ENCODE results near the gene IRGQ. TPM values are rescaled to one million over a fixed set of nuclear protein-coding genes. Genes with fewer than 3 reads are reported as not detected.

IRGQ gene
- total RNA-seq, 1 donor from 2014 or later: 64.6 TPM

DNA sequence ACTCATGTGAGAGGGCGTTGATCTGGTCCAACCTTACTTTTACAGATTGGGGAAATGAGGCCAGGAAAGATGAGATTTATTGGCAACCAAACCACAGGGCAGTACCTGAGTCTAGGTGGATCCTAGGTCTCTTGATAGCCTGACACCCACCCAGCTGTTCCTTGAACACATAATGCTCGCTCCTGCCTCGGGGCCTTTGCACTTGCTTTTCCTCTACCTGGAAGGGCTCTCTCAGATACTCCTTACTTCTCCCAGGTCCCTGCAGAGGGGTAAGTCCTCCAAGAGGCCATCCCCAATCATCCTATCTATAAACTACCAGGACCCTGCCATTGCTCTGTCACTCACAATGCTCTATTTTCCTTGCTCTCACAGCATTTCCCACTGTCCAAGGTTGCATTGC, 55.6 kb downstream of the IRGQ start:
- no peak for DNase-seq (ENCODE audit: low read depth)

DNA sequence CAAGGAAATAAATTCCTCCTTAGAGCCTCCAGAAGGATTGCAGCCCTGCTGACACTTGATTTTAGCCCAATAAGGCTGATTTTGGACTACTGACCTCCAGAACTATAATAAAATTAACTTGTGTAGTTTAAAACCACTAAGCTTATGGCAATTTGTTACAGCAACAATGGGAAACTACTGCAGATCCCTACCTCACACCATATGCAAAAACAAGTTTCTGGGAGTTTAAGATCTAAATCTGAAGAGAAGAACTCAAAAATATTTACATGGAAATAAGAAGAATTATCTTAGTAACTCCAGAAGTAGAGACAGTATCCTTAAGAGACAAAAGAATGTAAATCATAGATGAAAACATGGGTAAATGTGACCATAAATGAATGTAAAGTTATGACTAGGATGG, 57.0 kb downstream of the IRGQ start:
- DNase-seq (ENCODE audit: low read depth): no peak

DNA sequence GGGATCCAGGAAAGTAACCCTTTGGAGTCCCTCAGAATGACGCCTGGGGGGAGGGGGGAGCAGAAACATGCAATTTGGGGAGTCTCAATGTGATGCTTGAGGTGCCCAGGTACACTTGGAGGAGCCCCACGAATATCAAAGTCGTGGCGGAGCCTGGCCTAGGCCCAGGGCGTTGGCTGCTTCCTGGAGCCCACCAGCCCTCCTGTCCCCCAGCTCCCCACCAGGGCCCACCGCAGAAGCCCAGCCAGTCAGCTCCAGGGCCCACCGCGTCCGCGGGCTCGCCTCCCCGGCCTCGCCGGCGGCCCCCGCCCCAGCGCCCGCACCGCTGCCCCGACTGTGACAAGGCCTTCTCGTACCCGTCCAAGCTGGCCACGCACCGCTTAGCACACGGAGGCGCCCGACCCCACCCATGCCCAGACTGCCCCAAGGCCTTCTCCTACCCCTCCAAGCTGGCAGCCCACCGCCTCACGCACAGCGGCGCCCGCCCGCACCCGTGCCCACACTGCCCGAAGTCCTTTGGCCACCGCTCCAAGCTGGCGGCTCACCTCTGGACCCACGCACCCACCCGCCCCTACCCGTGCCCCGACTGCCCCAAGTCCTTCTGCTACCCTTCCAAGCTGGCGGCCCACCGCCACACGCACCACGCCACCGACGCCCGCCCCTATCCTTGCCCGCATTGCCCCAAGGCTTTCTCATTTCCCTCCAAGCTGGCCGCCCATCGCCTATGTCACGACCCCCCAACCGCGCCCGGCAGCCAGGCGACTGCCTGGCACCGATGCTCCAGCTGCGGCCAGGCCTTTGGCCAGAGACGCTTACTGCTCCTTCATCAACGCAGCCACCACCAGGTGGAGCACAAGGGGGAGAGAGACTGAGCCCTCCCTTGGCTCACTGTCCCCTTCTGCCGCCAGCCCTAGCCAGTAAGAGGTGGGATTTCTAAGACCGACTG, 60.8 kb downstream of the IRGQ start:
- DNase-seq (ENCODE audit: low read depth): peak; percentile 26

Other genes with a start within 250 kb of the IRGQ start
- gene CD177, start 242.4 kb downstream of the IRGQ start, total RNA-seq: 1.7 and 2.5 TPM in 2 replicates
- not detected in 2 replicates for gene TEX101, start 181.2 kb downstream of the IRGQ start, total RNA-seq
- 0.20 TPM in 1 of 2 replicates, not detected in the other for gene LYPD3, start 130.5 kb downstream of the IRGQ start, total RNA-seq
- gene PHLDB3, start 91.4 kb downstream of the IRGQ start, total RNA-seq: 9.6 and 12.3 TPM in 2 replicates
- 144 and 213 TPM in 2 replicates for gene ETHE1, start 68.9 kb downstream of the IRGQ start, total RNA-seq
- gene ZNF575, start 62.9 kb downstream of the IRGQ start, total RNA-seq: 0.25 TPM in 1 of 2 replicates, not detected in the other
- gene XRCC1, start 20.6 kb downstream of the IRGQ start, total RNA-seq: 15.6 and 16.7 TPM in 2 replicates
- gene PINLYP, start 20.3 kb downstream of the IRGQ start, total RNA-seq: 0.52 and 2.2 TPM in 2 replicates
- gene ZNF576, start 461 bp upstream of the IRGQ start, total RNA-seq: 10.1 and 12.3 TPM in 2 replicates
- 0.05 TPM in 1 of 2 replicates, not detected in the other for gene SRRM5, start 16.0 kb upstream of the IRGQ start, total RNA-seq
- gene ZNF428, start 23.5 kb upstream of the IRGQ start, total RNA-seq: 30.1 and 34.6 TPM in 2 replicates
- gene CADM4, start 43.7 kb upstream of the IRGQ start, total RNA-seq: 6.6 and 36.4 TPM in 2 replicates
- 21.0 and 180 TPM in 2 replicates for gene PLAUR, start 74.0 kb upstream of the IRGQ start, total RNA-seq
- not detected in 2 replicates for gene IRGC, start 119.9 kb upstream of the IRGQ start, total RNA-seq
- gene SMG9, start 158.8 kb upstream of the IRGQ start, total RNA-seq: 3.8 and 9.9 TPM in 2 replicates
- gene KCNN4, start 184.8 kb upstream of the IRGQ start, total RNA-seq: 0.85 and 8.5 TPM in 2 replicates
- gene LYPD5, start 206.3 kb upstream of the IRGQ start, total RNA-seq: 0.35 TPM in 2 replicates
- gene ZNF283, start 231.2 kb upstream of the IRGQ start, total RNA-seq: 5.4 and 20.7 TPM in 2 replicates